Measurements from ENCODE around the gene EIF3L. TPM values are rescaled to one million over a fixed set of nuclear protein-coding genes. Genes with fewer than 3 reads are reported as not detected.
A peak's percentile ranks its signal among the peaks of the same experiment; 100 is the strongest.

The EIF3L gene
- total RNA-seq, 1 donor from 2014 or later: 526 TPM

GRCh38 chr22:37817705-37818408 lies 31.4 kb upstream of the EIF3L start:
- H3K4me1 Mint-ChIP-seq (ENCODE audit: low read depth, unreplicated experiment): peaks cover 6% of the 10 kb centered on the region
- peaks cover 14% of the 10 kb centered on the region for H3K27me3 Mint-ChIP-seq (ENCODE audit: unreplicated experiment)
- H3K36me3 Mint-ChIP-seq (ENCODE audit: unreplicated experiment): no peaks in the 10 kb centered on the region
- peaks cover 6% of the 10 kb centered on the region for H3K9me3 Mint-ChIP-seq (ENCODE audit: unreplicated experiment)
- peak overlapping the region; percentile 22 for H3K27ac Mint-ChIP-seq (ENCODE audit: unreplicated experiment)
- peak; percentile 92 for DNase-seq
- TF ChIP-seq CTCF (IDR thresholded peaks at IDR 0.05; ENCODE audit: partially characterized antibody, unreplicated experiment): peak; percentile 96
- H3K4me3 Mint-ChIP-seq (ENCODE audit: unreplicated experiment): peak overlapping the region; percentile 61

- DNase-seq: peak; percentile 77
- Mint-ChIP-seq H3K4me3 (ENCODE audit: unreplicated experiment) (peak overlapping the region; percentile 73), H3K4me1 (ENCODE audit: low read depth, unreplicated experiment) (peaks cover 6% of the 10 kb centered on the region), H3K27ac (ENCODE audit: unreplicated experiment) (no peak overlapping the region), H3K27me3 (ENCODE audit: unreplicated experiment) (peaks cover 18% of the 10 kb centered on the region), H3K9me3 (ENCODE audit: unreplicated experiment) (peaks cover 8% of the 10 kb centered on the region), H3K36me3 (ENCODE audit: unreplicated experiment) (no peaks in the 10 kb centered on the region)
- peak; percentile 13 for TF ChIP-seq CTCF (IDR thresholded peaks at IDR 0.05; ENCODE audit: partially characterized antibody, unreplicated experiment)
These were observed 30.7 kb upstream of the EIF3L start for GRCh38 chr22:37818409-37819104.

DNA sequence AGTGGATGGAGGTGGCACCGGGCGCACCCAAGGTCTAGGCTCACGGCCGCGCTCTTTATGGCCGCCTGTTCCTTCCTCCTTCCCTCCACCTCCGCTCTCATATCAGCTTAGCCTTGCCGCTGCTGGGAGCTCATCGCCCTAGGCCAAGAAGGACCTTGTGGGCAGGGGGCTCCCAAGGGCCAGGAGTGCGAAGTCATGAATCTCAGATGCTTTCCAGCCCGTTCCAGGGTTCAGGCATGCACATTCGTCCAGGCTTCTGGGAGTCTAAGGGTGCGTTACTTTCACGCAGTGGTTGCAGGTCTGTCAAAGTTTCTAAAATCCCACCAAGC lies 30.1 kb upstream of the EIF3L start:
- TF ChIP-seq CTCF (IDR thresholded peaks at IDR 0.05; ENCODE audit: partially characterized antibody, unreplicated experiment): no peak
- Mint-ChIP-seq H3K36me3 (ENCODE audit: unreplicated experiment) (no peaks in the 10 kb centered on the region), H3K4me3 (ENCODE audit: unreplicated experiment) (peak overlapping the region; percentile 73), H3K27me3 (ENCODE audit: unreplicated experiment) (peaks cover 21% of the 10 kb centered on the region), H3K27ac (ENCODE audit: unreplicated experiment) (peak overlapping the region; percentile 59), H3K4me1 (ENCODE audit: low read depth, unreplicated experiment) (peaks cover 6% of the 10 kb centered on the region), H3K9me3 (ENCODE audit: unreplicated experiment) (peaks cover 8% of the 10 kb centered on the region)
- DNase-seq: no peak

GRCh38 chr22:37820350-37820749 lies 28.9 kb upstream of the EIF3L start:
- no peak for TF ChIP-seq CTCF (IDR thresholded peaks at IDR 0.05; ENCODE audit: partially characterized antibody, unreplicated experiment)
- Mint-ChIP-seq H3K4me3 (ENCODE audit: unreplicated experiment) (no peak overlapping the region), H3K27me3 (ENCODE audit: unreplicated experiment) (peaks cover 24% of the 10 kb centered on the region), H3K36me3 (ENCODE audit: unreplicated experiment) (no peaks in the 10 kb centered on the region), H3K4me1 (ENCODE audit: low read depth, unreplicated experiment) (peaks cover 6% of the 10 kb centered on the region), H3K9me3 (ENCODE audit: unreplicated experiment) (peaks cover 9% of the 10 kb centered on the region), H3K27ac (ENCODE audit: unreplicated experiment) (no peak overlapping the region)
- DNase-seq: no peak

Data from glutamatergic neuron (in vitro differentiated cells).